DOHH2 (cell line): ENCODE measurements around the gene MEF2B.
"Not testable (repeated sequence)": the region's sequence is repeated elsewhere in the genome, so short reads cannot be mapped to it uniquely, and the experiment has no call there.

Experiments
- EZH2phosphoT487 ChIP-seq: fragments of 200-600 bp; sonication (generic); IDR thresholded peaks from 2 replicates; pipeline ENCODE4 v1.6.1; 2017; ENCODE audit warnings: borderline replicate concordance, mild to moderate bottlenecking, antibody characterized with exemption, low read length, moderate library complexity, mixed read lengths
- TF ChIP-seq, protein P1 (sequence below): fragments of 200-600 bp; sonication (generic); IDR thresholded peaks from one replicate; pipeline ENCODE4 v1.5.1; 2014; ENCODE audit warnings: antibody characterized with exemption, mild to moderate bottlenecking, low read depth, low read length; ENCODE audit not compliant: poor library complexity, severe bottlenecking

DNA sequence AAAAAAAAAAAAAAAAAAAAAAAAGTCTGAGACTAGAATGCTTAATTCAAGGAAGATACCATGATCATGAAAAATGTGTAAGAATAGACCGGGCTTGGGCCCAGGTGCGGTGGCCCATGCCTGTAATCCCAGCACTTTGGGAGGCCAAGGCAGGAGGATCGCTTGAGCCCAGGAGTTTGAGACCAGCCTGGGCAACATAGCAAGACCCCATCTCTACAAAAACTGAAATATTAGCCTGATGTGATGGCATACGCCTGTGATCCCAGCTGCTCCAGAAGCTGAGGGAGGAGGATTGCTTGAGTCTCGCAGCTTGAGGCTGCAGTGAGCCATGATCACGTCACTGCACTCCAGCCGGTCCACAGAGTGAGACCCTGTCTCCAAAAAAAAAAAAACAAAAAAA lies 63.1 kb downstream of the MEF2B start:
- TF ChIP-seq, protein P1, sequence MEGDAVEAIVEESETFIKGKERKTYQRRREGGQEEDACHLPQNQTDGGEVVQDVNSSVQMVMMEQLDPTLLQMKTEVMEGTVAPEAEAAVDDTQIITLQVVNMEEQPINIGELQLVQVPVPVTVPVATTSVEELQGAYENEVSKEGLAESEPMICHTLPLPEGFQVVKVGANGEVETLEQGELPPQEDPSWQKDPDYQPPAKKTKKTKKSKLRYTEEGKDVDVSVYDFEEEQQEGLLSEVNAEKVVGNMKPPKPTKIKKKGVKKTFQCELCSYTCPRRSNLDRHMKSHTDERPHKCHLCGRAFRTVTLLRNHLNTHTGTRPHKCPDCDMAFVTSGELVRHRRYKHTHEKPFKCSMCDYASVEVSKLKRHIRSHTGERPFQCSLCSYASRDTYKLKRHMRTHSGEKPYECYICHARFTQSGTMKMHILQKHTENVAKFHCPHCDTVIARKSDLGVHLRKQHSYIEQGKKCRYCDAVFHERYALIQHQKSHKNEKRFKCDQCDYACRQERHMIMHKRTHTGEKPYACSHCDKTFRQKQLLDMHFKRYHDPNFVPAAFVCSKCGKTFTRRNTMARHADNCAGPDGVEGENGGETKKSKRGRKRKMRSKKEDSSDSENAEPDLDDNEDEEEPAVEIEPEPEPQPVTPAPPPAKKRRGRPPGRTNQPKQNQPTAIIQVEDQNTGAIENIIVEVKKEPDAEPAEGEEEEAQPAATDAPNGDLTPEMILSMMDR: not testable (repeated sequence)
- not testable (repeated sequence) for TF ChIP-seq EZH2phosphoT487
